GM04503 (cell line): Measurements from ENCODE around the gene SCGB3A2.
A peak's percentile ranks its signal among the peaks of the same experiment; 100 is the strongest.

Source experiments
- DNase-seq: peaks from one replicate; pipeline ENCODE4 v3.0.0-alpha.2; 2012; ENCODE audit warnings: low read depth

Gene SCGB3A2

GRCh38 chr5:147878066-147878759 is at the start of gene SCGB3A2:
SCGB3A2 (plus strand) TSS chr5:147878711; CDS start chr5:147878804, 93 bp downstream.
- DNase-seq = no peak

- no peak for DNase-seq
Observed at GRCh38 chr5:147830035-147830434, 48.5 kb upstream of the SCGB3A2 start.

- no peak for DNase-seq
Observed at GRCh38 chr5:147831465-147831864, 47.0 kb upstream of the SCGB3A2 start, which contains the start of gene SPINK1. SPINK1 (minus strand) TSS chr5:147831671; CDS start chr5:147831577, 94 bp downstream.

GRCh38 chr5:147832541-147832940 is 46.0 kb upstream of the SCGB3A2 start:
- DNase-seq = no peak

- no peak for DNase-seq
Observed at GRCh38 chr5:147835386-147835798, 43.1 kb upstream of the SCGB3A2 start.

- no peak for DNase-seq
Observed at GRCh38 chr5:147836439-147836838, 42.1 kb upstream of the SCGB3A2 start.

GRCh38 chr5:147842869-147843268 is 35.6 kb upstream of the SCGB3A2 start:
- no peak for DNase-seq

- no peak for DNase-seq
Observed at GRCh38 chr5:147844846-147845245, 33.7 kb upstream of the SCGB3A2 start.

GRCh38 chr5:147845618-147846017 is 32.9 kb upstream of the SCGB3A2 start:
- no peak for DNase-seq

- DNase-seq = no peak
Observed at GRCh38 chr5:147849226-147849625, 29.3 kb upstream of the SCGB3A2 start.

GRCh38 chr5:147851578-147851977 is 26.9 kb upstream of the SCGB3A2 start:
- no peak for DNase-seq

GRCh38 chr5:147852365-147852764 is 26.1 kb upstream of the SCGB3A2 start:
- no peak for DNase-seq

- no peak for DNase-seq
Observed at GRCh38 chr5:147853372-147853987, 25.0 kb upstream of the SCGB3A2 start.

GRCh38 chr5:147854331-147854730 is 24.2 kb upstream of the SCGB3A2 start:
- DNase-seq = no peak

- no peak for DNase-seq
Observed at GRCh38 chr5:147854894-147855773, 23.4 kb upstream of the SCGB3A2 start.

GRCh38 chr5:147855774-147856069 is 22.8 kb upstream of the SCGB3A2 start:
- DNase-seq = no peak

GRCh38 chr5:147856801-147857200 is 21.7 kb upstream of the SCGB3A2 start:
- no peak for DNase-seq

- peak; percentile 7 for DNase-seq
Observed at GRCh38 chr5:147857302-147858129, 21.0 kb upstream of the SCGB3A2 start.

- no peak for DNase-seq
Observed at GRCh38 chr5:147858565-147858964, 19.9 kb upstream of the SCGB3A2 start.

- no peak for DNase-seq
Observed at GRCh38 chr5:147859962-147860640, 18.4 kb upstream of the SCGB3A2 start.

GRCh38 chr5:147860641-147861025 is 17.9 kb upstream of the SCGB3A2 start:
- DNase-seq = no peak
